GM19238 (cell line): ENCODE results near the gene CENPP.

Source experiments
- DNase-seq: peaks from one replicate; pipeline ENCODE4 v3.0.0; 2011; ENCODE audit warnings: low spot score; ENCODE audit not compliant: insufficient read length

CENPP gene

GRCh38 chr9:92652461-92652860, 326.7 kb downstream of the CENPP start:
- no peak for DNase-seq

GRCh38 chr9:92654481-92655301, 328.9 kb downstream of the CENPP start:
- no peak for DNase-seq

- no peak for DNase-seq
Observed at GRCh38 chr9:92655366-92655765, 329.6 kb downstream of the CENPP start.

DNA sequence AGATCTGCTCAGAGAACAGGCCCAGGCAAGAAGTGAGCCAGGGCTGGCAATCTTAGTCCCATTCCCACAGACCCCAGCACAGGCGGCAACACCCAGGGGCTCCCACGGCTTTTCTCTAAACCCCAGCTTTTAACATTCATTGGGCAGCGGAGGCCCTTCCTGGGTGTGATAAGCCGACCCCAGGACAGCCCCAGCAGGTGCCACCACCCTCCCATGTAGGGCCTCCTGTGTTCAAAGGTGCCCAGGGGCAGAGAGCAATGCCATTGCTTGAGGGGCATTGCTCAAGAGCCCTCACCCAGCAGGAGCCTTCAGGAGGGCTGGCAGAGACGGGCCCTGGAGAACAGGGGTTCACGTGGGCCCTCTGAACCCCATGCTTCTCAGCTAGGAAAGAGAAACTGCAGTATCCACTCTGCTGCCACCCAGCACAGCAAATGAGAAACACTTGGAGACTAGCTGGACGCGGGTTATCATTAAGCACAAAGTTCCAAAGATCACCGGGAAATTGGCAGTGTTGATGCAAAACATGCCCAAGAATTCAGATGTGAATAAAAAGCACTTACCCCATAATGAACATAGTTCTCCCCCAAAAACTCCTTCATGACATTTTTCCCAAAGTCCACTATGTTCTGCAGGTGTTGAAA, 330.3 kb downstream of the CENPP start:
- no peak for DNase-seq

DNA sequence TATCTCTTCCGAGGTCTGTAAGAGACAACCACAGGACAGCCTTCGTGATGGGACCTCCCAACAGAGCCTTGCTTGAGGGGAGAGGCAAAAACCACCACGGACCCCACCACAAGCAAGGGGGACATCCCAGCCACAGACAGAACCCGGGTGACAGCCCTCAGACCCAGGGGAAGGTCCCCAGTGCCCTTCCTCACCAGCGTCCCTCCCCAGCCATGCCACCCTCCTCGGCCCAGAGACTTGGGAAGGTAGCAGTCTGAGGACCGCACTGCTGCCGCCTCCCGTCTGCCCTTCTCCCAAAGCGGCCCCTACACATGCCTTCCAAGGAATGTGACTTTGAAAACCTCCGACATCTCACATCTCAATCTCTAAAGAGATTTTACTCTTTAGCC, 330.8 kb downstream of the CENPP start:
- no peak for DNase-seq

GRCh38 chr9:92657296-92658094, 331.7 kb downstream of the CENPP start:
- DNase-seq = no peak

DNA sequence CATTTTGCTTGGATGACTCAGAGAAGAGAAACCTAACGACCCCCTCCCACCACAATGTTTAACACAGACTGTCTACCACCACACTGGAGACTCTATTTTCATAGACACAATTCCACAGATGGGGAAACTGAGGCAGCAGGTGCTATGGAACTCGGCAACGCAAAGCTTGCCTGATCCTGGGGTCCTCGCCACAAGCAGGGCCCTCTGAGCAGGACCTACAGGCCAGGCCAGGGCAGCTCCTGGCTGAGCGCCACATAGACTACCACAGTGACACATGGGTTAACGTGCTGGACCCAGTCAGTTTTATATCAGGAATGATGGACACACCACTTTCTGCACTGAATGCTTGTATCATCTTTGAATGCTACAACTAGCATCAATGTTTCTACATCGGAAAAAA, 332.4 kb downstream of the CENPP start:
- DNase-seq = no peak

GRCh38 chr9:92658611-92659010, 332.9 kb downstream of the CENPP start:
- DNase-seq = no peak

DNA sequence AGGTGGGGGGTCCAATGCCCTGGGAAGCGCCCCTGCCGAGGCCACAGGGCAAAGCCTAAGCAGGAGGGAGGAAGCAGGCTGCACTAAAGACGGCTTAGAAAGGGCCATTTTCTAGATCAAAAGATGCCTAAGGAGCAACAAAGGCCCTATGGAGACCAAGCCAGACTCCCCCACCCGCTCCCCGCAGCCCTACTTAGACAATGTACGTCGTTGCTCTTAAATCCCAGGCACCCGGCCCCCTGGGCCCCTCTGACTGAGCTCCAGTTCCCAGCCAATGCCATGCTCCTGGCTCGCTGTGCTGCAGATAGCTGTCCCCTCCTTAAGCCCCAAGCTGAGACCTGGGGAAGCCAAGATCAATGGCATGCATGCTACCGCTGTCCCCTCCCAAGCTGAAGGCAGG, 333.8 kb downstream of the CENPP start:
- DNase-seq = no peak

- no peak for DNase-seq
Observed at GRCh38 chr9:92660266-92660665, 334.5 kb downstream of the CENPP start.

DNA sequence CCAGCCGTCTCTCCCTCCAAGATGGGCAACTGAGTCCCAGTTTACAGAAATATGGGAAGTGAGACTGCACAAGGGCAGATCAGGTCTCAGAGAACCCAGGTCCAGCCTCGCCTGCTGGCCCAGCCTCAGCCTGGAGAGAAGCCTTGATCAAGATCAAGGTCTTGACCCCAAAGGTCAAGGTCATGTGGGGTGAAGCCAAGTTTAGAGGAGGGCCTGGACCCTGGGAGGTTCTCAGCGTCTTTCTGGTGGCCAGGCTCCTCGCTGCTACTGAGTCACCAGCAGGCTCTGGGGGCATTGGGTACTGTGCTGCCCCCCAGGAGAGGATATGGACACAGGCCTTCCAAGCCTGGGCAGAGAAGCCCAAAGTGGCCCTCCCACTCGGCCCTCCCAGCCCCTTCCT, 335.4 kb downstream of the CENPP start:
- no peak for DNase-seq

DNA sequence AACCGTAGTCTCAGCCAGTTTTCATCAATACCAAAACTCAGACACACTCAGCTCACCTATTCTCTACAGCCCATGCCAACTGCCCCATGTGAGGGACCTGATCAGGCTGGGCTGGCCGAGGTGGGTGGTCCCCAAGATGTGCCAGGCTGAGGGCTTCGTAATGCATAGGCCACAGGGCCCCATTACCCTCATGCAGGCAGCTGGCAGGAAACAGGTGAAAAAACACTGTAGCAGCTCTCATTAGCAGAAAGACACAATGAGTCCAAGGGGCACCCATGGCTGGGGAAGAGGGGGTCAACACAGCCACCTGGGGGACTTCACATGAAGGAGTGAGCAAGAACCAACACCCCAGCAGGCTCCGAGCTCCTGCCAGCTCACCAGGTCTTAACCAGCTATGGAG, 336.0 kb downstream of the CENPP start:
- DNase-seq = no peak

DNA sequence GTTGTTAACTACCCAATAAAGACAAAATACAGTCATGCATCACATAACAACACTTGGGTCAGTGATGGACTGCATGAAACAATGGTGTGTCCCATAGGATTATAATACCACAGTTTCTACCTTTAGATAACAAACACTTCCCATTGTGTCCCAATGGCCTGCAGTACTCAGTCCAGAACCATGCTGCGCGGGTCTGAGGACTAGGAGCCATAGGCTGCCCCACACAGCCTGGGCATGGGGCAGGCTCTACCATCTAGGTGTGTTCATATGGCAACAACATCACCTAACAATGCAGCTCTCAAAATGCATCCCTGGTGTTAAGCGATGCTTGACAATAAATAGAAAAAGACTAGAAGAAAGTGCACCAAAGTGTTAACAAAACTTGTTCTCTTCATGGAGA, 337.4 kb downstream of the CENPP start:
- no peak for DNase-seq

DNA sequence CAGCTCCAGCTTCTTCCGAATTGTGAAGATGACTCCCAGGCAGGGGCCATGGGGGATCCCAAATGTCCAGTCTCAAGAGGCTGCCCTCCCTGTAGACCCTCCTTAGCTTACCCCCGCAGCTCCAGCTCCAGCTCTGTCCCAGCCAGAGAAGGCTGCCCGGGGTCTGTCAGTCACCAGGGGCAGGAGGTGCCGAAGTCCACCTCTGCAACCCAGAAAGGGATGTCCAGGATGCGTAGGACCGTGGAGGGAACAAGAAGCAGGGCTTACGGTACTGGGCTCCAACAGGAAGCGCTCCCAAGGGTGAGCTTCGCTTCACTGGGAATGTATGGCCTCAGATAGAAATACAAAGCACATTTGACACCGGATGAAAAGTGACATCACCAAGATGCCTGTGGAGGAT, 338.2 kb downstream of the CENPP start:
- no peak for DNase-seq

GRCh38 chr9:92664394-92665152, 338.8 kb downstream of the CENPP start:
- DNase-seq = peak; percentile 21

DNA sequence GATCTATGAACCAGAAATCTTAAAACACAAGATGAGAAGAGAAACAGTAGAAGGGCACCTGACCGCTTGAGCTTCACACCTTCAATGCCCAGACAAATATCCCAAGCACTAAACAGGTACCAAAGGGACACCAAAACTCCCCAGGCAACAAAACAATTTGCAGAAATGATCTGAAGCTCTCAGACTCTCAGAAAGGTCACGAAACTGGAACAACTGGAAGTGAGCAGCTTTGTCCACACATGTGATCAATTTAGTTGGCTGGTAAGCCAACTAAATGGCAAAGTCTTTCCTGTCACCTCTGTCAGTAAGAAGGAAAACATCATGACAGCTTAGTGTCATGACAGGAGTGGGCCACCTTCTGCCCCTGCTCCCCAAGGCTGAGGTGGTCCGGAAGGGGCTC, 340.1 kb downstream of the CENPP start:
- no peak for DNase-seq

GRCh38 chr9:92666236-92666635, 340.5 kb downstream of the CENPP start:
- no peak for DNase-seq

DNA sequence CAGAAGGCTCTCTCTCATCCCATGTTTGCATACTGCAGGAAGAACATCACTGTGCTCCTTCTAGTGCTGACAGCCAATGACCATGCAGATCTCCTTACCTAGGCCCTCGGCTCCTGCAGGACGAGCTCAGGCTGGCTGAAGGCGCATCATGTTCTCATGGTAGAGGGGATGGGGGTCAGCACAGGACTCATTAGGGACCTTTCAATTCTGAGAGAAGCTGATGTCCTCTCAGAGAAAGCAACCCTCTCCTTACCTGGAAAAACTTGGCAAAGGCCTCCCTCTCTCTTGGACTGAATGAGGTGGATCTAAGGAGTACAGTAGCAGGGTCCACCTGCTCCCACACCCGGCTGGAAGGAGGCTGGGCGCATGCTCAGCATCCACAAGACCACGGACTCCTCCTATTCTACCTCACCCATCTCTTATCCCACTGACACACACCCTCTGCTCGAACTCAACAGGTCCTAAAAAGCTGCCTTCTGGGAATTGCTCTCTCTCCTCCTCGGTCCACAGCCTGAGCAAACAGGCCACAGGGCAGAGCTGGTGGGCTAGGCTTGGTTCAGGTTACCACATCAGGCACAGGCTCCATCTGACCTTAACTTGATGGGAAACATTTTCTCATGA, 341.3 kb downstream of the CENPP start:
- no peak for DNase-seq

DNA sequence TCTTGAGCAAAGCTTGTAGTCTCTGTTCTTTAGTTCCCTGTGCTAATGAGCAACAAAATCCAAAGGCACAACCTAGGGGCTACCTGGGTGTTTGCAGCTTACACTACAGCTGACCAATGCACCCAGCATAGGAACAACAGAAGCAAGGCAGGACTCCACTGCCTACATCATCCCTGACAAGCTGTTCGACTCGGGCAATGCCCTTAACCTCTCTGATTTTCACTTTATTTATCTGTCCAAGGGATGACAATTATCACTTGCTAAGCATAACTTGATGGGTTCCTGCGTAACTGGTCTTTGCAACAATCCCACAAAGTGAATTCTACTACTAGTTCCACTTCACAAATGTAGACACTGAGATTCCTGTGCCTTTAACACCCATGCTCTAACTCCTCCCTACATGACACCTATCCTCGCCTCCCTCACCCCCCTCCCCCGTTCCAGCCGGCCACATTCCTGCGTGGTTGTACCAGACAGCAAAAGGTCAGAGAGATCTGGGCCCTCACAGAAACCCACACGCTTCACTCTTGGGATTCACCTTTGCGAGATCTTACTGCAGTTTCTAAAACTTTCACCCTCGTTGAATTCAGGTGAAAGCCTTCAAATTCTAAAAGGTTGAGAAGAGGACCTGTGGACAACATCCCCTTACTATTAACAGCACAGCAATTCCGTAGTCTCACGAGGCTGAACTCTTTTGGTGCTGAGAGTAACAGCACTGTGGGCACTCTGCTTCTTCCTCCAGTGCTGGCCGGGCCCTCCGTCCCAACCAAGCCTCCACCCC, 343.2 kb downstream of the CENPP start:
- DNase-seq = no peak

GRCh38 chr9:92669527-92669889, 343.8 kb downstream of the CENPP start:
- DNase-seq = peak; percentile 21
